ENCODE data around the gene PEX7.
"Not testable (repeated sequence)": the region's sequence is repeated elsewhere in the genome, so short reads cannot be mapped to it uniquely, and the experiment has no call there.

PEX7 gene

DNA sequence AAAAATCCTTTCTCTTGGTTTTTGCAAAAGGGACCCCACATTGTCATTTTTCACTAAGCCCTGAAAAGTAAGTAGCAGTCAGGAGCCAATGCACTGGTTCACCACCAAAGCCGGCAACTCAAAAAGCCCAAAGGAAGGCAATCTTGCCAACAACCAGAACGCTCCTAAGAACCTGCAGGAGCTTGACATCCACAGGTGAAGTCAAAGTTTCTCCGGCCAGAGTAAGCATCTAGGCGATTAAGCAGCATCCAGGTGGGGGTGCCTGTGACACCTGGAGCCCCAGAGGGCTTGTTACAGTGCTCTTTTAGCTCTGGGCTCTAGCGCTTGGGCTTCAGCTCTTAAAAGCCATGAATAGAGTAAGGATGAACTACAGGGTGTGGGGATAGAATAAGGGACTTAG lies 135.8 kb downstream of the PEX7 start:
- no peak for DNase-seq

DNA sequence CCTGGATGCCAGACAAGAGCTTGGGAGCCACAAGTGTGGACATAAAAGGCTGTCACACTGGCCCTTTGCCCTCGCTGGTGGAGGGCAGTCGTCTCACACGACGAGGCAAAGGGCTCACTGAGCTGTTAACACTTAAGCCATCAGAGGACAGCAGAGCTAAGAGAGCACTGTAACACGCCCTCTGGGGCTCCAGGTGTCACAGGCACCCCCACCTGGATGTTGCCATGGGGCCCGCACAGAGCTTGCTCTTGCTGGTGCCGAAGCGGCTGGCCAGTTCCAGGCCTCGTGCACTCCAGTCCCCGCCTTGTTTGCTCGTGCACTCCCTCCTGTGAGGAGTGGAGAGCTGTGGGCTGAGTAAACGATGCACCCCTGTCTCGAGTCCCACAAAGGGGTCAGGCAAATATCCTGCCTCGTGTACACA lies 137.1 kb downstream of the PEX7 start:
- no peak for DNase-seq

GRCh38 chr6:136959935-136960334 lies 137.5 kb downstream of the PEX7 start:
- not testable (repeated sequence) for DNase-seq

DNA sequence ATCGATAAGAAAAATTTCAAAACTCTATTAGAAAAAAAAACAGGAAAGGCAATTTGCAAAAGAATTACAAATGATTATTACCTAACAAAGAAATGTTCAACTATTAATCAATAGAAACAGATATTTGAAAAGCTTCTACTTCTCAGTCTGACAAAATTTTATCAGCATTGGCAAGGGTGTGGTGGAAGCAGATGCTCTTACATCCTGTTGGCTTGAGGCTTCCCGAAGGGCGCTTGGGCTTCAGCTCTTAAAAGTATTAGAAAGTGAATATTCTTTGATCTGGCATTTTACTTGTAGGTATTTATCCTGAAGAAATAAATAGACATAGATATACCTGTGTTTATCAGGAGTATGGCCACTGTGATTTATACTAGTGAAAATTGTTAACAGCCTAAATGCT lies 138.4 kb downstream of the PEX7 start:
- no peak for DNase-seq

GRCh38 chr6:136961848-136962247 lies 139.5 kb downstream of the PEX7 start:
- DNase-seq: no peak

DNA sequence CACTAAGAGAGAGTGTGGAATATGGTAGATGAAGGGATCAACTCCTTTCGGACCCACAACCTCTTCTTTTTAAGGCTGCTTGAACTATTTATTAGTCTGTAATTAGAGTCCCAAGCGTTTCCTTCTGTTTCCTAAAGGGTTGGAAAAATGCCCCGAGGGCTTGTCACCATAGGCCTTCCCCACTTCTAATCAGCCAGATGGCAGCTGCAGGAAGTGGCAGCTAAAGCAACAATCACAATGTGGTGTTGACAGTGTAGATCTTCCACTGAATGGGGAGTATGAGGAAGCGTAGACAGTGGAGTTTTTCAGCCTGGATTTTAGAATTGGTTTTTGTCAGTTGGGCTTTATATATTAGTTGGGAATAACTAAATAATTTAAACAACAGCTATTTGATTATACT lies 140.3 kb downstream of the PEX7 start:
- no peak for DNase-seq

DNA sequence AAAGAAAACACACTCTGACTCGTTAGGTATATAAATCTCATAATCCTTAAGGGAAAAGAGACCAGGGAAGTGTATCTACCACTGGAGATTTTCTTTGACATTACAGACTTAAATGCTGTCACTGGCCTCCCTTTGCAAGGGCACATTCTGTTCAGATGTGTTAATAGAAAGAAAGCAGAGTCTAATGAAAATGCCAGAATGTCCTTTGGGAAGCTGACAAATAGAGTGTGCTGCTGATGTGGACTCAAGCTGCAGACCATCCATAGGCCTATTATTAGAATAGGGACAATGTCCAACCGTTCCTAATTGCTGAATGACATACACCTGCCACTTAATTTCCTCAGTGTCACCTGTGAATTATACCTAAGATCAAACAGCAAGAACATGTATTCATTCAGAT lies 140.9 kb downstream of the PEX7 start:
- DNase-seq: no peak
